Measurements from ENCODE around the gene ZNF26.
"Not testable (repeated sequence)": the region's sequence is repeated elsewhere in the genome, so short reads cannot be mapped to it uniquely, and the experiment has no call there.

Gene ZNF26

GRCh38 chr12:132951649-132952048, 34.5 kb upstream of the ZNF26 start:
- no peak overlapping the region for H3K4me3 ChIP-seq (ENCODE audit: low read length)
- TF ChIP-seq ZNF274 (IDR thresholded peaks at IDR 0.05; ENCODE audit: low read depth, low read length) = no peak

- H3K4me3 ChIP-seq (ENCODE audit: low read length) = no peak overlapping the region
- TF ChIP-seq ZNF274 (IDR thresholded peaks at IDR 0.05; ENCODE audit: low read depth, low read length) = no peak
Observed at GRCh38 chr12:132952371-132953162, 33.6 kb upstream of the ZNF26 start.

GRCh38 chr12:132953163-132953425, 33.1 kb upstream of the ZNF26 start:
- TF ChIP-seq ZNF274 (IDR thresholded peaks at IDR 0.05; ENCODE audit: low read depth, low read length) = no peak
- H3K4me3 ChIP-seq (ENCODE audit: low read length) = no peak overlapping the region

GRCh38 chr12:132953771-132954170, 32.4 kb upstream of the ZNF26 start:
- no peak for TF ChIP-seq ZNF274 (IDR thresholded peaks at IDR 0.05; ENCODE audit: low read depth, low read length)
- H3K4me3 ChIP-seq (ENCODE audit: low read length) = no peak overlapping the region

GRCh38 chr12:132954471-132955048, 31.6 kb upstream of the ZNF26 start:
- no peak overlapping the region for H3K4me3 ChIP-seq (ENCODE audit: low read length)
- TF ChIP-seq ZNF274 (IDR thresholded peaks at IDR 0.05; ENCODE audit: low read depth, low read length) = no peak

GRCh38 chr12:132955094-132956010, 30.8 kb upstream of the ZNF26 start:
- H3K4me3 ChIP-seq (ENCODE audit: low read length) = peak overlapping the region; percentile 72
- TF ChIP-seq ZNF274 (IDR thresholded peaks at IDR 0.05; ENCODE audit: low read depth, low read length) = no peak

- no peak for TF ChIP-seq ZNF274 (IDR thresholded peaks at IDR 0.05; ENCODE audit: low read depth, low read length)
- H3K4me3 ChIP-seq (ENCODE audit: low read length) = peak within 1 kb of the TSS; percentile 88
Observed at GRCh38 chr12:132956011-132956788, 30.0 kb upstream of the ZNF26 start, which contains the start of gene ZNF605. Gene ZNF605, minus strand, starts transcription at chr12:132956306. Its CDS starts 10,671 bp downstream, at chr12:132945635.

GRCh38 chr12:132961790-132962189, 24.4 kb upstream of the ZNF26 start:
- H3K4me3 ChIP-seq (ENCODE audit: low read length) = not testable (repeated sequence)

GRCh38 chr12:132963947-132964346, 22.2 kb upstream of the ZNF26 start:
- not testable (repeated sequence) for H3K4me3 ChIP-seq (ENCODE audit: low read length)

- H3K4me3 ChIP-seq (ENCODE audit: low read length) = no peak overlapping the region
- no peak for TF ChIP-seq ZNF274 (IDR thresholded peaks at IDR 0.05; ENCODE audit: low read depth, low read length)
Observed at GRCh38 chr12:132965796-132966195, 20.4 kb upstream of the ZNF26 start.

GRCh38 chr12:132966676-132967415, 19.3 kb upstream of the ZNF26 start:
- TF ChIP-seq ZNF274 (IDR thresholded peaks at IDR 0.05; ENCODE audit: low read depth, low read length) = no peak
- no peak overlapping the region for H3K4me3 ChIP-seq (ENCODE audit: low read length)

GRCh38 chr12:132967736-132968135, 18.4 kb upstream of the ZNF26 start:
- TF ChIP-seq ZNF274 (IDR thresholded peaks at IDR 0.05; ENCODE audit: low read depth, low read length) = no peak
- no peak overlapping the region for H3K4me3 ChIP-seq (ENCODE audit: low read length)

GRCh38 chr12:132972374-132972773, 13.8 kb upstream of the ZNF26 start:
- H3K4me3 ChIP-seq (ENCODE audit: low read length) = no peak overlapping the region
- TF ChIP-seq ZNF274 (IDR thresholded peaks at IDR 0.05; ENCODE audit: low read depth, low read length) = no peak

GRCh38 chr12:132976870-132977269, 9.3 kb upstream of the ZNF26 start:
- not testable (repeated sequence) for H3K4me3 ChIP-seq (ENCODE audit: low read length)
